Subcutaneous adipose tissue (tissue), 4 donors: ENCODE data around the gene SPNS2. TPM values are rescaled to one million over a fixed set of nuclear protein-coding genes. Genes with fewer than 3 reads are reported as not detected.

Experiments
- total RNA-seq, 4 donors: library from RNA; depleted of rRNA; stranded (reverse); fragments of >200 nt; gene quantifications; one replicate each; pipeline ENCODE4 v1.1.0, GENCODE V29; 2016
- TF ChIP-seq, protein P1 (sequence below): fragments of 450-650 bp; IDR thresholded peaks from one replicate; pipeline ENCODE4 v1.5.1; 2016; ENCODE audit warnings: low read depth, mild to moderate bottlenecking, control low read depth, antibody characterized with exemption, moderate library complexity

The SPNS2 gene
- total RNA-seq, 4 donors from 2014 or later: 3.2 to 31.8 (median 13.4) TPM

DNA sequence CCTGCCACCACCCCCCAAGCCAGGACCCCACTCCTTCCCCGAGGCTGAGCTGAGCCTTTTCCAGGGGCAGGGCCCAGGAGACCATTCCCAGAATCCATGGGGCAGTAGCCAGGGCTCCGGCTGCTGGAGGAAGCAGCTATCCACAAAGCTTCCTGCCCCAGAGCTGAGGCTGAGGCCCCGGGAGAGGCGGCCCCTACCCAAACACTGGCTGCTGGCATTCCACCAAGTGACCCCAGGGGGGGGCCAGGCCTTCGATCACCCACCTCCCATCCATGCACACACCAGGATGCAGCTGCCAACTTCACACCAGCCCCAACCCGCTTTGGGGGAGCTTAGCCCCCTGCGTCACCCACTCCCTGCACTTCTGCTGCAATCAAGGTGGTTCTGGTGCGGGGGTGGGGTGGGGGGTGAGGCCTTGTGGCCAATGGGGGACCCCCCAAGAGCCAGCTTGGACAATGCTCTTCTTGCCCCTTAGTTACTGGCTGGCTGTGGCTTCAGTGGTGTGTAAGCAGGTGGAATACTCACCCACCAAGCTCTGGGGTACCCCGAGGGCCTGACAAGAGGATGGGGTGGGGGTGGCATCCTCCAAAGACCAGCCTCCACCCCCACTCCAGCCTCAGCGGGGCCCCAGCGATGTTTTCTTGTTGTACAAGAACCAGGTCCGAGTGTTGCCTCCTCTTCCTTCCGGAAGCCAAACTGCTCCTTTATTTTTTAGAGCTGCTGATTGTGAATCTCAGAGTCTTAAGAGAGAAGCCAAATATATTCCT lies 39.7 kb downstream of the SPNS2 start:
- TF ChIP-seq, protein P1, sequence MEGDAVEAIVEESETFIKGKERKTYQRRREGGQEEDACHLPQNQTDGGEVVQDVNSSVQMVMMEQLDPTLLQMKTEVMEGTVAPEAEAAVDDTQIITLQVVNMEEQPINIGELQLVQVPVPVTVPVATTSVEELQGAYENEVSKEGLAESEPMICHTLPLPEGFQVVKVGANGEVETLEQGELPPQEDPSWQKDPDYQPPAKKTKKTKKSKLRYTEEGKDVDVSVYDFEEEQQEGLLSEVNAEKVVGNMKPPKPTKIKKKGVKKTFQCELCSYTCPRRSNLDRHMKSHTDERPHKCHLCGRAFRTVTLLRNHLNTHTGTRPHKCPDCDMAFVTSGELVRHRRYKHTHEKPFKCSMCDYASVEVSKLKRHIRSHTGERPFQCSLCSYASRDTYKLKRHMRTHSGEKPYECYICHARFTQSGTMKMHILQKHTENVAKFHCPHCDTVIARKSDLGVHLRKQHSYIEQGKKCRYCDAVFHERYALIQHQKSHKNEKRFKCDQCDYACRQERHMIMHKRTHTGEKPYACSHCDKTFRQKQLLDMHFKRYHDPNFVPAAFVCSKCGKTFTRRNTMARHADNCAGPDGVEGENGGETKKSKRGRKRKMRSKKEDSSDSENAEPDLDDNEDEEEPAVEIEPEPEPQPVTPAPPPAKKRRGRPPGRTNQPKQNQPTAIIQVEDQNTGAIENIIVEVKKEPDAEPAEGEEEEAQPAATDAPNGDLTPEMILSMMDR: no peak

DNA sequence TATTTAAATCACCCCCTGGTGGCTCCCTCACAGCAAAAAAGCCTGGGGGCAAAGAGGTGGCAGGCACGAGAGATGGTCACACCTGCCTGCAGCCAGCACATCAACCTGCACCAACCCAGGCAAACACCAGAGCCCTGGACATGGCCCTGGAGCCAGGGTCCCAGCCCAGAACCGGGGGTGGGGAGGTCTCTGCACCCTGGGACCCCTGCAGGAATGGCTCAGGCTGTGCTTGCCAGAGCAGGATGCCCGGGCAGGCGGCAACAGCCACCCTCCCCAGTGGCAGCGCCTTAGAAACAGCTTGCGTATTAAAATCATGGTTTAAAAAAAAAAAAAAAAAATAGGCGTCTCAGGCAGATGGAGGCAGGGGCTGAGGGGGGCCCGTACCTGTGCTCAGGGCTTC lies 40.3 kb downstream of the SPNS2 start:
- TF ChIP-seq, protein P1: no peak

DNA sequence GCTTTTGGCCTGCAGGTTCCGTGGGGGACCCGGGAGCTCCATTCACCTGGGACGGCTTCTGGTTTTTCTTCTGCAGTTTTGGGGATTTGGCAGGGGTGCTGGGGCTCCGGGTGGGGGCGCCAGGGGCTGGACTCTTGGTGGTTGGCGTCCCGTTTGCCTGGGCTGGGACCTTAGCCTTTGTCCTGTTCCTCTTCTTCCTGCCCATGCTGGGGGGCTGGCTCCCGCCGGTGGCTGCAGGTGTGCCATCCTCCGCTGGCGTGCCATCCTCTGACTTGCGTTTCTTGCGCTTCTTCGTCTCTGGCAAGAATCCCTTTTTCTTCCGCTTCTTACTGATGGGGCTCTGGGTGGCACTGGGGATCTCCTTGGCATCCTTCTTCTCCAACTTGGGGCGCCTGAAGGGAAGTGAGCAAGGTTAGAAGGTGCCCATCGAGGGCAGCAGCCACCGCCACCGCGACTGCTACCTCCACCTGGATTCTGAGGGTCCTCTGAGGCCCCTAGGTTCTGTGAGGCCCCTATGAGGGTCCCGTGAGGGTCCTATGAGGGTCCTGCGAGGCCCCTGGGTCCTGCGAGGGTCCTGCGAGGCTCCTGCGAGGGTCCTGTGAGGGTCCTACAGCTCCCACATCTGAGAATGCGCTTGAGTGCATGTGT lies 41.0 kb downstream of the SPNS2 start:
- TF ChIP-seq, protein P1: no peak

DNA sequence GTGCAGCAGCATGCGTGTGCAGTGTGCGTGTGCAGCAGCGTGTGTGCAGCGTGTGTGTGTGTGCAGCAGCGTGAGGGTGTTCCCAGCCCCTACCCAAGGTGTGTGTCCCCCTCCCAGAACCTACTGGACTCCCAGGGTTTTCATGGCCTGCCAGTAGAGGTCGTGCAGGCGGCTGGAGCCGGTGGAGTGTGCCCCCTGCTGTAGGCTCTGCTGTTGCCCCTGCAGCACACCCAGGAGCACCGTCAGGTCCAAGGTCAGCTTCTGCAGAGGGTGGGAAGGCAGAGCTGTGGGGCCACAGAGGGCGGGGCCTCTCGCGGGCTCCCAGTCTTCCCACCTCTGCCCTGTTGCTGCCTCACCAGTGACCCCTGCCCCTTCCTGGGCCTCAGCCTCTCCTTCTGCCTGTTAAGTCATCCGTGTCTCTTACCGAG lies 41.6 kb downstream of the SPNS2 start:
- TF ChIP-seq, protein P1: no peak

DNA sequence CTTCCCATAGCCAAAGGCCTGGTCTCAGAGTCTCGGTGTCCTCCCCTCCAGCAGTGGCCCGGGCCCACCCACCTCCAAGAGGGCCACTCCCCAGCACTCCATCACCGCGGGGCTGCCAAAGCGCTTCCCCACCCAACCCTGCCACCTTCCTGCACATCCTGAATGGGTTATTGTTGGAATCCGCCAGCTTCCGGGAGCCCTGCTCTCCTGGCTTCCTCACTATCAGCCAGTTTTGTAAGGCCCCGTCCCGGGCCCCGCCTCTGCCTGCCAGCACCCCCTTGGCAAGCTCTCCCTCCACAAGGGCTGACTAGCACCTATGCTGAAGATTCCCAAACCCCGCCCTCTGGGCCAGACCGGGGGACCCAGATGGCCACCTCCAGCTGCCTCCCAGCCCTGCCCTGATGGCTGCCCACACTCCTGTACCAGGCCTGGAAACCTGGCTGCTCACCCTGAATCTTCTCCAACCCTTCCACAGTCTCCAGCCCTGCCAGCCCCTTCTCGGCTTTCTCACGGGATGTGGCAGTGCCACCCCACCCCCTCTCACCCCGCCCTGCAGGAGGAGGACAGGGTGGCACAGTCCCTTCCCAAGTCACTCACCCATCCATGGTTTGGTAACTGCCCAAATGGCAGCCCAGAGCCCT lies 42.1 kb downstream of the SPNS2 start:
- TF ChIP-seq, protein P1: no peak

DNA sequence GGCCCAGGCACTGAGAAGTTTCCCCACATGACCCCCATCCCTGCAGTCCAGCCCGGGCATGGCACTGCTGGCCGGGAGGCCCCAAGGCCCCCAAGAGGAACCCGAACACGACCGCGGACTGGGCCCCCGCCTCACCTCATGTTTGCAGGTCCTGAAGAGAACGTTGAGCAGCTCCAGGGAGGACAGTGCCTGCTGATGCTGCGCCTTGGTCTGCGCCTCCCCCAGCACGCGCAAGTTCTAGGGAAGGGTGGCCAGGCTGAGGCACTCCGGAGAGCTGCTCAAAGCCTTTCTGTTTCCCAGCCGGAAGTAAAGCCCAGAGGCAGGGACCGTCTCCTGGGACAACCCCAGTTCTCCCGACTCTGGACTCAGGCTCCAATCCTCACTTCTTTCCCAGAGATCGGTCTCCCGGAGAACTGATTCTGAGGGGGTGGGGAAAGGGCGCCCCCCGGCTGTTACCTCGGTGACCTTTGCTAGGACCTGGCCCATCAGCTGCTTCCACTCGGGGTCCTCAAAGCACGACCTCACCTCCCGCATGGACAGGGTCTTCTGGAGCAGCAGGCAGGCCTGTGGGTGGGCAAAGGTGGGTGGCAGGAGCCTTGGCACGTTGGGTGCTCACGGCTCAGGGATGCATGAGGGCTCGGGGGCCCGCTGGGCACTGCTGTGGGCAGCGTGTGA lies 42.8 kb downstream of the SPNS2 start:
- TF ChIP-seq, protein P1: no peak
